ENCODE results near the gene GUK1. TPM values are rescaled to one million over a fixed set of nuclear protein-coding genes. Genes with fewer than 3 reads are reported as not detected.
A peak's percentile ranks its signal among the peaks of the same experiment; 100 is the strongest.

Gene GUK1
- polyA plus RNA-seq, 3 donors = 262 to 391 (median 316) TPM

DNA sequence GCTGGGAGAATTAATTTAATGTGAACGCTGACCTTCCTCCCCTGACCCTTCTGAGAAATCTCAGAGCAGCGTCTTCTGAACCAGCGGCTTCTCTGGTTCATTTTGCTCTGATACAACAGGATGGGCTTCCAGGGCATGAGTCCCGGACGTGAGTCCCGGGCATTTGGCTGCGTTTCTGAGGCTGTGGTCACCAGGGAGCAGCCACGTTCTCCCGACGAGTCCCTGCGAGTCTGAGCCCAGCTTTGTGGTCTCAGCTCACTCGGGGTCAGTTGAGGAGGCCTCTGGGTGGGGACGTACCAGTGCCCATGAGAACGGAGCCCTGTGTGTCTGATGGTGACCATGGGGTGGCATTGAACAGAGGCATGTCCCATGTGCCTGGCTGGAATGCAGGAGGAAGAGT lies 50.1 kb downstream of the GUK1 start:
- no peak overlapping the region for H3K4me3 Mint-ChIP-seq
- H3K4me2 ChIP-seq (replicated peaks; ENCODE audit: extremely low read depth, low read length, poor library complexity, severe bottlenecking) = no peak overlapping the region
- H3K79me2 ChIP-seq (ENCODE audit: insufficient read depth, low read length) = no peaks in the 10 kb centered on the region
- H2AFZ ChIP-seq (ENCODE audit: insufficient read depth, low read depth, low read length, poor library complexity, severe bottlenecking) = no peak overlapping the region
- intact Hi-C loops (cut with micrococcal nuclease) = no loop called here
- H3K4me3 ChIP-seq (replicated peaks in 1 of 3; ENCODE audit: low read depth in 2 of 3, low read length in 3 of 3) = no peak overlapping the region
- no peaks in the 10 kb centered on the region for H3K9me3 ChIP-seq (replicated peaks in 1 of 2; ENCODE audit: control insufficient read depth in 1 of 2, insufficient read depth in 1 of 2, low read length in 2 of 2)
- 95% methylated on average over 12 of the region's 14 CpGs for WGBS (ENCODE audit: insufficient coverage)
- H3K4me1 Mint-ChIP-seq = no peaks in the 10 kb centered on the region
- no peak overlapping the region for H3K27ac ChIP-seq (ENCODE audit: low read depth in 1 of 2, low read length in 2 of 2)
- H3K36me3 ChIP-seq (replicated peaks in 1 of 2; ENCODE audit: control insufficient read depth in 1 of 2, insufficient read depth in 2 of 2, low read length in 2 of 2) = no peaks in the 10 kb centered on the region
- H3K4me1 ChIP-seq (ENCODE audit: control insufficient read depth in 1 of 2, insufficient read depth in 2 of 2, low read length in 2 of 2) = no peaks in the 10 kb centered on the region
- TF ChIP-seq CTCF (IDR thresholded peaks at IDR 0.05) = no peak
- no peaks in the 10 kb centered on the region for H4K20me1 ChIP-seq (ENCODE audit: insufficient read depth, low read length)
- peaks cover 0 to 3% (median 1%) of the 10 kb centered on the region in 7 donors for H3K9me3 Mint-ChIP-seq
- DNase-seq = no peak
- H3K36me3 Mint-ChIP-seq = no peaks in the 10 kb centered on the region
- no peak overlapping the region for H3K9ac ChIP-seq (ENCODE audit: insufficient read depth, low read length, poor library complexity, severe bottlenecking)
- H3K27ac Mint-ChIP-seq = no peak overlapping the region
- H3K27me3 Mint-ChIP-seq (ENCODE audit: low read depth in 3 of 3) = peaks cover 0 to 3% (median 2%) of the 10 kb centered on the region in 3 donors
- no peaks in the 10 kb centered on the region for H3K27me3 ChIP-seq (ENCODE audit: control insufficient read depth in 2 of 2, insufficient read depth in 2 of 2, low read length in 2 of 2)

- WGBS (ENCODE audit: insufficient coverage) = 93% methylated on average over 2 of the region's 5 CpGs
- peaks cover 0 to 3% (median 2%) of the 10 kb centered on the region in 3 donors for H3K27me3 Mint-ChIP-seq (ENCODE audit: low read depth in 3 of 3)
- Histone ChIP-seq H3K9me3 (replicated peaks in 1 of 2; ENCODE audit: control insufficient read depth in 1 of 2, insufficient read depth in 1 of 2, low read length in 2 of 2) (no peaks in the 10 kb centered on the region), H3K27ac (ENCODE audit: low read depth in 1 of 2, low read length in 2 of 2) (no peak overlapping the region), H3K27me3 (ENCODE audit: control insufficient read depth in 2 of 2, insufficient read depth in 2 of 2, low read length in 2 of 2) (no peaks in the 10 kb centered on the region), H3K4me1 (ENCODE audit: control insufficient read depth in 1 of 2, insufficient read depth in 2 of 2, low read length in 2 of 2) (no peaks in the 10 kb centered on the region), H4K20me1 (ENCODE audit: insufficient read depth, low read length) (no peaks in the 10 kb centered on the region), H2AFZ (ENCODE audit: insufficient read depth, low read depth, low read length, poor library complexity, severe bottlenecking) (no peak overlapping the region), H3K36me3 (replicated peaks in 1 of 2; ENCODE audit: control insufficient read depth in 1 of 2, insufficient read depth in 2 of 2, low read length in 2 of 2) (no peaks in the 10 kb centered on the region), H3K9ac (ENCODE audit: insufficient read depth, low read length, poor library complexity, severe bottlenecking) (no peak overlapping the region), H3K4me2 (replicated peaks; ENCODE audit: extremely low read depth, low read length, poor library complexity, severe bottlenecking) (no peak overlapping the region), H3K4me3 (replicated peaks in 1 of 3; ENCODE audit: low read depth in 2 of 3, low read length in 3 of 3) (no peak overlapping the region), H3K79me2 (ENCODE audit: insufficient read depth, low read length) (no peaks in the 10 kb centered on the region)
- intact Hi-C loops (cut with micrococcal nuclease) = no loop called here
- no peaks in the 10 kb centered on the region for H3K36me3 Mint-ChIP-seq
- peak overlapping the region in 1 of 7 donors; percentile 51 for H3K27ac Mint-ChIP-seq
- no peaks in the 10 kb centered on the region for H3K4me1 Mint-ChIP-seq
- TF ChIP-seq CTCF (IDR thresholded peaks at IDR 0.05) = no peak
- no peak for DNase-seq
- no peak overlapping the region for H3K4me3 Mint-ChIP-seq
- H3K9me3 Mint-ChIP-seq = peaks cover 0 to 3% (median 2%) of the 10 kb centered on the region in 7 donors
These were observed 50.7 kb downstream of the GUK1 start for GRCh38 chr1:228190778-228191177.
